Stimulated activated CD4-positive, alpha-beta T cell treated with anti-CD3 and anti-CD28 coated beads, TNF-alpha, amount 100 ng/mL, for 24 hours (primary cell): ENCODE measurements around the gene CHST11.

ENCODE experiments used
- DNase-seq, 3 experiments: peaks; one replicate each; pipeline ENCODE4 v3.0.0-alpha.2; 2020; ENCODE audit warnings: low read depth in 3 of 3

The CHST11 gene

GRCh38 chr12:104697186-104697585, 240.4 kb downstream of the CHST11 start:
- no peak for DNase-seq

DNA sequence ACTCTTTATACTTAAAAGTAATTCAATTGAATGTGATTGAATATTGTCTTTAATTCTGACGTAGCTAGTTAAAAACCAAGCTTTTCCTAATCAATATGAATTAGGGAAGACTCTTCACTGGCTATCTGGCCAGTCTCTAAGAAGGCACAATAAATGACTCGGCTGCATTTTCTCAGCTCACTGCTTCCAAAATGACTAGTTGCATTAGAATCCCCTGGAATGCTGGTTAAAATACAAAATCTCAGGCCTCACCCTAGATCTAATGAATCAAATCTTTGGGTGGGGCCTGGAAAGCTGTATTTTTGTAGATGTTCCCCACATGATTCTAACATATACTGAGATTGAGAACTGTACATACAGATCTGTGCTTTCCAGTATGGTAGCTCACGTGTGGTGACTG, 242.1 kb downstream of the CHST11 start:
- DNase-seq = no peak

GRCh38 chr12:104699489-104700190, 242.9 kb downstream of the CHST11 start:
- no peak for DNase-seq

DNA sequence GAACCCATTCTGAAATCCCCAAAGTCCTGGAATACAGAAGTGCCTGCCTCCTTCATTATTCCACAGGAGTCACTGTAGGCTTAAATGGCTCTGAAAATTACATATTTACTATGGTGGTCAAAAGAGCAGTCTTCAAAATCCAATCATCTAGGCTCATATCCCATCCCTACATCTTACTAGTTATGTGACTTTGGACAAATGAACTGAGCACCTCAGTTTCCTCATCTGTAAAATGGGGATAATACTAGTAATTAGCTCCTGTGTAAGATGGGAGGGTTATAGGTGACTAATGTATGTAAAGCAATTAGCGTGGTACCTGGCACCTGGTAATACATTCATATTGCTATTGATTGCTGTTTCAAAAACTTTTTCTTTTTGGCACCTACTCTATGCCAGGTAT, 243.6 kb downstream of the CHST11 start:
- no peak for DNase-seq

GRCh38 chr12:104701301-104701700, 244.6 kb downstream of the CHST11 start:
- no peak for DNase-seq

DNA sequence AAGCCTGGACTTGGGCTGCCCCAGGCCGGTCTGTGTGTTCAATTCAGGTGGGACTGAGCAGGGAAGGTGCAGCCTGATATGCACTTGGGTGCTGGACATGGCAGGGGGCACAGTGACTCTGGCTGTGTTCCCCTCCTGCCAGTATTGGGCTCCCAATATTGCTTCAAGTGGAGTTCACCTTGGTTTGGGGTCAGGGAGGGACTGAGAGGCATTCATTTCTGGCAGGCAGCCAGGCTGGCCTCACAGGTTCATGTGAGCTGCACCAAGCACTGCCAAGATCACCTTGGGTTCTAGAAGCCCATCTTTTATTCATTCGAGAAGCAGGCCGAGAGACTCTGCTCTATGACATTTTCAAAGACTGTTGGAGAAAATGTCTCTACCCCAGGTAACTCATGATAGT, 245.0 kb downstream of the CHST11 start:
- DNase-seq = no peak

DNA sequence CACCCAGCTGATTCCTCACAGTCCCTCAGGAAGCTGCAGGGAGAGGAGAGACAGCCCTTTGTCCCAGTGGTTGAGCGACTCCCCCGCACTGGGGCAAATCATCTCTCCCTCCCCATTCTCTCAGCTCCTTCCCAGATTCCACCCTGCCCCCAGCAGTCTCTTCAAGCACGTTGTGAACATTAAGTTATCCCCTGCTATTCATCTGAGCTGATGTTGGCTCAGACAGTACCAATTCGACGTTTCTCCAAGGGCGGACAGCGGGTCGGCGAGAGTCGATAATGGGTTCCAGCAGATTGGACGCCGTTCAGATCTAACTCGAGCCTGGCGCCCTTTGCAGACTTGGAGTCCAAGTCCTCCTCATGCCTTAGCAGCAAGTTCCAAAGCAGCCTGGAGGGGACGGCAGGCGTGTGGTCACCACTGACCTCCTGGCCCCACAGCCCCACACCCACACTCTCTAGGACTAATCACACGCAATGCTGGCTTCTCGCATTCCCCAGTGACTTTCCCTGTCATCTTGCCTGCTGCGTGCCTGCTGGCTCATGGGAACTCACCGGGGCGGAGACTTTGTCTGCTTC, 245.9 kb downstream of the CHST11 start:
- no peak for DNase-seq

DNA sequence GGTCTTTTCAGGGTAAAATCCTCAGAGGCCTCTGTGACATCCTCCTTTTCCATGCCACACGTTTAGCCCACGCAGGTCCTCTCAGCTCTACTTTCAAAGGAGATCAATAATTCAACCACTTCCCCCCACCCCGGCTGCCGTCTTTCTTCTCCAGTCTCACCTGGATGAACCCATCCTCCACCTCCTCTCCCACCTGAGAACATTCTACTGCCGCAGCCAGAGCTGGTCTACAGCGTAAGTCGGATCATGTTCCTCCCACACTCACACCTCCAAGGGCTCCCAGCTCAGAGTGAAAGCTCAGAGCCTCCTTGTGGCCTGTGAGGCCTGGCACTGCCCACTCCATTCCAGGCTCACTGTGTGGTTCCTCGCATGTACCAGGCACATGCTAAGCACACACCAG, 246.6 kb downstream of the CHST11 start:
- no peak for DNase-seq

DNA sequence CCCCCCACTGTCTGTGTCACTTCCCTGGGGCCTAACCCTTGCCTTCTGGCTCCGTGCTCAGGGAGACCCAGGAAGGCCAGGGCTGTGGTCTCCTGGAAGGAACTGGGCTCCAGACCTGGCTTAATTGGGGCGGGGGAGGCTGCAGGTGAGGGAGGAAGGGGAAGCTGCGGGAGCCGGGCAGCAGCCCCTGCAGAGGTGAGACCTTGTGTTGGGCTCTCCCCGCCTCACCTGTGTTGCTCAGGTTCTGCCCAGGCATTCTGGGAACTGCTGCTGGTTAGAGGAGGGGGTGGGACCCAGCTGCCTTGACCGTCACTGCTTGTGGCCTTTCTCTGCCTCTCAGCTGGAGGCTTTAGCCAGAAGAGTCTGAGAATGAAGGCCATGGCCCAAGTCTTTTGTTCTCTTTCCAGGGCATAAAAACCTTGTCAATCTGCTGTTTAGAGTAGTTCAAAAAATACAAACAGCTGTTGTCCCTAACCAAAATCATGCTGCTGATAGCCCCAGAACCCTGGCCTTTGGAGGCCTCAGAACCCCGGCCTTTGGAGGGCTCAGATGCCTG, 247.6 kb downstream of the CHST11 start:
- DNase-seq = no peak

- no peak for DNase-seq
These were observed 250.4 kb downstream of the CHST11 start for GRCh38 chr12:104707194-104707593.

- DNase-seq = no peak
These were observed 251.2 kb downstream of the CHST11 start for GRCh38 chr12:104707794-104708558.

DNA sequence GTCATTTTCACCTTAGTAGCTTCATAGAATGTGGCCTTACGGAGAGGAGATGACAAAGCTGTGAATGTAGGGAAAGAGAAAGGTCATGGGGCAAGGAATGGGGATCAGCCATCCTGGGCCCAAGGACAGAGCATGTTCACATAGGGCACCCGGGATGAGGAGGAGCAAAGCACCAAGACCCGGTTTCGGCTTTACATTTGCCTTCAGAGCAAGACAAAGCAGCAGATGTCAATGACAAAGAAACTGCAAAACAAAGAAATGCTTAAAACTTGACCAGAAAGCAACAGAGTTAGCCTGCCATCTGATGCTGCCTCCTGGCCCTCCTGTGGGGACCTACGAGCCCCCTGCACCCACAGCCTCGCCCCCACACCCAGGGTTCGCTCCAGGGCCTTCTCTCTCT, 252.1 kb downstream of the CHST11 start:
- DNase-seq = no peak

DNA sequence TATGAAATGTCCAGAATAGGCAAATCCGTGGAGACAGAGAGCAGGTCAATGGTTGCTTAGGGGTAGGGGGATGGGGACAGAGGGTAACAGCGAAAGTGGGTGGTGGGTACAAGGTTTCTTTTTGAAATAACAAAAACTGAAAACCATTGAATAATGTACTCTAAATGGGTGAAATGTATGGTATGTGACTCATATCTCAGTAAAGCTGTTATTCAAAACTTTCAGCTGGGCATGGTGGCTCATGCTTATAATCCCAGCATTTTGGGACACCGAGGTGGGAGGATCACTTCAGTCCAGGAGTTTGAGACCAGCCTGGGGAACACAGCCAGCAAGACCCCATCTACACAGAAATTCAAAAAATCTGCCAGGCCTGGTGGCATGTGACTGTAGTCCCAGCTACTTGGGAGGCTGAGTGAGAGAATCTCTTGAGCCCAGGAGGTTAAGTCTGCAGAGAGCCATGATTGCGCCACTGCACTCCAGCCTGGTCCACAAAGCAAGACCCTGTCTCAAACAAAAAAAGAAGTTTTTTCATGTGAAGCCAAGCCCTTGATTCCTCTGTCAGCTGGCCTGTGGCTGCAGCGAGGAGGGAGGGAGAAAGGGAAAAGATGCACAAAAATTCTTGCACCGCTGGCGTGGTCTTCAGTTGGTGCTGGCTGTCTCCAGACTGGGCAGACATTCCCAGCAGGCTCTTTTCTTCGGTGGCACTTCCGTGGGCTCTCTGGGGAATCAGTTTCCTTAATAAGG, 253.1 kb downstream of the CHST11 start:
- no peak for DNase-seq

GRCh38 chr12:104710940-104711689, 254.4 kb downstream of the CHST11 start:
- no peak for DNase-seq

- DNase-seq = no peak
These were observed 255.7 kb downstream of the CHST11 start for GRCh38 chr12:104712477-104712876.

DNA sequence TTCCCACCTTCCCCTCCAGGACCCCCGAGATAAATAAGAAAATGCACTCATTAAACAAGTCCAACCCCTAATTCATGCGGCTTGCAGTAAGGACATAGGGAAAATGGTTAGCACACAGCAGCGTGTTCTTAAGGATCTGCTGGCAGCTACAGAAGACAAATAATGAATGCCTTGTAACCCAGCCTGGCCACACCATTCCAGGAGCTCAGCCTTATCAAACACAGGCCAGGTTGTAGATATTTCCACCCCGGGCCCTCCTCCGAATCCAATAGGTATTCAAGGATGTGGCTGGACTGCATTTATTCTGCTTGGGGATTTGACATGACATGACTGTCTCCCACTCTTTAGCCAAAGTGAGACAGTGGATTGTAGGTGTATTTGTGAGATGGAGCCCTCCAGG, 256.2 kb downstream of the CHST11 start:
- no peak for DNase-seq

DNA sequence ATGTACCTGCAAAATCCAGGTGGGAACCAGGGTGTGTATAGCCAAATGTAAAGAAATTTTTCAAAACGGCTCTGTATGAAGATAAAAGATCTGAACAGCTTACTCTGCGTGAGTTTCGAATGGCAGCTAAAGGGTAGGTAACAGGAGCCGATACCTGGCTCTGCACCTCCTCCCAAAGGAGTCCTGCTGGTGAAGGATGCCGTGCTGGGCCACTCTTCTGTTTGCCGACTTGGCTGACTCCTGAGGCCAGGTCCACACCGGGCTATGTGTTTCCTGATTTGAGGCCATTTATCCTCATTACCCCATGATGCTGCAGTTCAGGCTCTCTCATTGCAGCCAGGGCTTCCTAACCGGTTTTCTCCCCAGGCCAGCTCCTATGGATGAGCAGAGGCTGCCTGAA, 256.7 kb downstream of the CHST11 start:
- DNase-seq = no peak

DNA sequence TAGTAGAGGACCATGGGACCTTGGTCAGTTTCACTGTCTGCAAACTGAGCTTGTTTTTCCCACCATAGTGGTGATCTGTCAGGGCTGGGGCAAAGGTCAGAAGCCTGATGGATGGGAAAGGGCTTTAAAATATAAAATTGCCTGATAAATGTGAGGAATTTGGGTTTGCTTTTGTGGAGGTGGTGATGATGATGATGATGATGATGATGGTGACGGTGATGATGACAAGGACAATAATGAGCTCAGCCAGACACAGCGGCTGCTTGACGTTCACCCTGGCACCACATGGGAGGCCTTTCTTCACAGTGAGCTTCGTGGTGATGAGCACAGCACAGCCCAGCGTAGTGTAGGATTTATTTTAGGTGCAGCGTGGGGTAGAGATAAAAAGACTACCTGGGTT, 257.6 kb downstream of the CHST11 start:
- DNase-seq = no peak

DNA sequence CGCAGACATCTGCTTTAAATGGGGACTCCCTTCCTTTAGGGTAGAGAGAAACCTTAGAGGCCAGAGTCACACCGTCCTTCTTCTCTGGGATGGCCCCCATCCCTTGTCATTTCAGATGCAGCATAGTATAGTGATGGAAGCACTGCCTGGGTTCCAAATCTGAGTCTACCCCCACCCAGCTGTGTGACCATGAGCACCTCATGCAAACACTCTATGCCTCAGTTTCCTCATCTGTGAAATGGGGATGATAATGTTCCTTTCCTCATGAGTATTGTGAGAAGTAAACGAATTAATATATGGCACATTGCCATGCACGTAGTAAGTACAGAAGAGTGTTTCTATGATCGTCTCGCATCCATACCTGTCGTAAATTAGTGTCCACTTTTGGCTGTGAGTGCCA, 259.4 kb downstream of the CHST11 start:
- DNase-seq = no peak

DNA sequence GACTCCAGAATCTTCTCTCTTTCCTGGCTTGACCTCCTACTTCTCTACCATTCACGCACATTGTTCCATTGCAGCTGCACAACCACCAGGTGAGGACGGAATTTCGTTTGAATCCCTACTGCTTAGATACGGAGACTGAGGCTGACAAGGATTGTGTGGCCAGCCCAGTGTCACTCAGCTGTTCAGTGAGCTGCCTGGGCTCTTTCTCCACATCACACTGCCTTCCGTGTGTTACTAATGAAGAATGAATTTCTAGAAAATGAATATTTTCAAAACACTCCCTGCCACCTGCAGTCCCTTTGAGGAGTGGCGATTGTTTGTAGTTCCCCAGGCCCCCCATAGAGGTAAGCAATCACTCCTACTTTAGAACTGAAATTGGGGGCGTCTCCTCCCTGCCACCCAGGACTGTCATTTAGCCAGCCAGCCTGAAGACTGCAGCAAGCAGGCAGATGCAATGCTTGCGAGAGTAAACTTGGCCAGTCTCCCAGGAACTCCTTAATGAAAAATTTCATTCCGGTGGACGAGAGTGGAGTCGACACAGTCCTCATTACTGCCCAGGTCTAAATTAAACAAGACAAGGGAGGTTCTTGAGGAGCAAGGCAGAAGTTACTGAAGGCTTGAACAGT, 261.7 kb downstream of the CHST11 start:
- no peak for DNase-seq
